Vagina (tissue), 2 donors: Measurements from ENCODE around the gene UTP25. TPM values are rescaled to one million over a fixed set of nuclear protein-coding genes. Genes with fewer than 3 reads are reported as not detected.
A peak's percentile ranks its signal among the peaks of the same experiment; 100 is the strongest.

Source experiments
- DNase-seq, 2 donors: peaks; one replicate each; pipeline ENCODE4 v3.0.0-alpha.2; 2017; ENCODE audit errors: extremely low spot score in 2 of 2
- H3K27ac ChIP-seq: fragments of 200-600 bp; sonication (generic); one replicate; pipeline ENCODE4 v1.5.1; 2019
- H3K27me3 ChIP-seq: fragments of 200-600 bp; sonication (generic); one replicate; pipeline ENCODE4 v1.5.1; 2019
- H3K36me3 ChIP-seq, 2 donors: fragments of 200-600 bp; sonication (generic); one replicate each; pipeline ENCODE4 v1.5.1; 2017 to 2019
- H3K4me1 ChIP-seq: fragments of 200-600 bp; sonication (generic); one replicate; pipeline ENCODE4 v1.5.1; 2019
- H3K4me3 ChIP-seq, 2 donors: fragments of 200-600 bp; sonication (generic); 1 replicate in 1 of 2; 2 replicates in 1 of 2; pipeline ENCODE4 v1.5.1; 2016 to 2019
- H3K9me3 ChIP-seq: fragments of 200-600 bp; sonication (generic); one replicate; pipeline ENCODE4 v1.5.1; 2019
- POLR2A ChIP-seq, 2 donors: fragments of 450-650 bp; IDR thresholded peaks; one replicate each; pipeline ENCODE4 v1.6.1; 2017; ENCODE audit warnings: antibody characterized with exemption in 2 of 2, mild to moderate bottlenecking in 2 of 2, moderate library complexity in 2 of 2
- POLR2AphosphoS5 ChIP-seq, 2 donors: sonication (generic); formaldehyde crosslinking; IDR thresholded peaks; one replicate each; pipeline ENCODE4 v1.9.0; 2017; ENCODE audit warnings: antibody characterized with exemption in 2 of 2, mild to moderate bottlenecking in 2 of 2, low read depth in 1 of 2; ENCODE audit not compliant: insufficient read depth in 1 of 2
- intact Hi-C: fragments of 100-400 bp; cut with DNase I; formaldehyde crosslinking; loops from one replicate; pipeline ENCODE4 v1.15.1; 2023
- total RNA-seq: library from RNA; depleted of rRNA; stranded (reverse); fragments of >200 nt; gene quantifications from one replicate; pipeline ENCODE4 v1.2.3, GENCODE V29; 2016
- TF ChIP-seq, protein P1 (sequence below), 3 experiments: fragments of 450-650 bp in 2 of 3; fragments of 200-600 bp in 1 of 3; sonication (generic) in 1 of 3; IDR thresholded peaks; one replicate each; pipeline ENCODE4 v1.5.1; 2017 to 2019; ENCODE audit warnings: antibody characterized with exemption in 3 of 3, mild to moderate bottlenecking in 2 of 3, moderate library complexity in 2 of 3

Gene UTP25
- total RNA-seq, 1 donor from 2014 or later: 5.9 TPM

GRCh38 chr1:209881619-209882018 lies 53.8 kb downstream of the UTP25 start:
- H3K9me3 ChIP-seq: no peaks in the 10 kb centered on the region
- no peak for DNase-seq
- no peaks in the 10 kb centered on the region for H3K27me3 ChIP-seq
- intact Hi-C loops: no loop called here
- H3K4me1 ChIP-seq: peaks cover 14% of the 10 kb centered on the region
- no peaks in the 10 kb centered on the region for H3K36me3 ChIP-seq
- TF ChIP-seq, protein P1, sequence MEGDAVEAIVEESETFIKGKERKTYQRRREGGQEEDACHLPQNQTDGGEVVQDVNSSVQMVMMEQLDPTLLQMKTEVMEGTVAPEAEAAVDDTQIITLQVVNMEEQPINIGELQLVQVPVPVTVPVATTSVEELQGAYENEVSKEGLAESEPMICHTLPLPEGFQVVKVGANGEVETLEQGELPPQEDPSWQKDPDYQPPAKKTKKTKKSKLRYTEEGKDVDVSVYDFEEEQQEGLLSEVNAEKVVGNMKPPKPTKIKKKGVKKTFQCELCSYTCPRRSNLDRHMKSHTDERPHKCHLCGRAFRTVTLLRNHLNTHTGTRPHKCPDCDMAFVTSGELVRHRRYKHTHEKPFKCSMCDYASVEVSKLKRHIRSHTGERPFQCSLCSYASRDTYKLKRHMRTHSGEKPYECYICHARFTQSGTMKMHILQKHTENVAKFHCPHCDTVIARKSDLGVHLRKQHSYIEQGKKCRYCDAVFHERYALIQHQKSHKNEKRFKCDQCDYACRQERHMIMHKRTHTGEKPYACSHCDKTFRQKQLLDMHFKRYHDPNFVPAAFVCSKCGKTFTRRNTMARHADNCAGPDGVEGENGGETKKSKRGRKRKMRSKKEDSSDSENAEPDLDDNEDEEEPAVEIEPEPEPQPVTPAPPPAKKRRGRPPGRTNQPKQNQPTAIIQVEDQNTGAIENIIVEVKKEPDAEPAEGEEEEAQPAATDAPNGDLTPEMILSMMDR (IDR thresholded peaks at IDR 0.05): no peak
- TF ChIP-seq POLR2A (IDR thresholded peaks at IDR 0.05) (no peak), POLR2AphosphoS5 (IDR thresholded peaks at IDR 0.05; ENCODE audit: insufficient read depth in 1 of 2, low read depth in 1 of 2) (no peak)
- H3K27ac ChIP-seq: no peak overlapping the region
- H3K4me3 ChIP-seq: no peak overlapping the region

DNA sequence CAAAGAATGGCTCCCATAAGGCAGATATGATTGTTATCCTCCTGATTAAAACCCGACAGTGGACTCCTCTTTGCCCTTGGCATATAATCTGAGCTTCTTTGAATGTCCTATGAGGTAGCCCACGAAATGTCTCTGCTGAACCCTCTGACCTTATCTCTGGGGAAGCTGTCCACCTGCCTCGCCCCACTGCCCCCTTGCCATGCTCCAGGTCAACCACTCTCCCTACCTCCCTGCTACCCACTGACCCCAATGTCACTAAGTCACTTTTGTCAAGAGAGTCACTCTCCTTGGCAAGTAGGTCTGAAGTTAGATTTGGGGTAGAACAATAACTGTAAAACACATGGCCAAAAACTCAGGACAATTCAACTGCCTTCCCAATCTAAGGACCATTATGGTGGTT lies 54.5 kb downstream of the UTP25 start:
- peaks cover 14% of the 10 kb centered on the region for H3K4me1 ChIP-seq
- H3K27me3 ChIP-seq: no peaks in the 10 kb centered on the region
- no peak overlapping the region for H3K4me3 ChIP-seq
- H3K36me3 ChIP-seq: no peaks in the 10 kb centered on the region
- no peak overlapping the region for H3K27ac ChIP-seq
- intact Hi-C loops: no loop called here
- no peaks in the 10 kb centered on the region for H3K9me3 ChIP-seq
- TF ChIP-seq, protein P1 (IDR thresholded peaks at IDR 0.05): no peak
- TF ChIP-seq POLR2A (IDR thresholded peaks at IDR 0.05): no peak
- no peak for TF ChIP-seq POLR2AphosphoS5 (IDR thresholded peaks at IDR 0.05; ENCODE audit: insufficient read depth in 1 of 2, low read depth in 1 of 2)
- DNase-seq: peak in 1 of 2 donors; percentile 7

GRCh38 chr1:209882942-209883340 lies 55.2 kb downstream of the UTP25 start:
- Histone ChIP-seq H3K4me3 (no peak overlapping the region), H3K36me3 (no peaks in the 10 kb centered on the region), H3K27me3 (no peaks in the 10 kb centered on the region), H3K4me1 (peaks cover 14% of the 10 kb centered on the region), H3K27ac (peak overlapping the region; percentile 76), H3K9me3 (no peaks in the 10 kb centered on the region)
- no peak for TF ChIP-seq POLR2A (IDR thresholded peaks at IDR 0.05)
- peak in 1 of 2 donors; percentile 1 for DNase-seq
- intact Hi-C loops: no loop called here

GRCh38 chr1:209883341-209883971 lies 55.7 kb downstream of the UTP25 start:
- TF ChIP-seq, protein P1 (IDR thresholded peaks at IDR 0.05): peak in 1 of 3 experiments; percentile 5
- no peak for TF ChIP-seq POLR2AphosphoS5 (IDR thresholded peaks at IDR 0.05; ENCODE audit: insufficient read depth in 1 of 2, low read depth in 1 of 2)
- Histone ChIP-seq H3K27ac (peak overlapping the region; percentile 76), H3K4me3 (no peak overlapping the region), H3K27me3 (no peaks in the 10 kb centered on the region), H3K9me3 (no peaks in the 10 kb centered on the region), H3K36me3 (no peaks in the 10 kb centered on the region), H3K4me1 (peaks cover 14% of the 10 kb centered on the region)
- intact Hi-C loops: no loop called here
- DNase-seq: no peak

DNA sequence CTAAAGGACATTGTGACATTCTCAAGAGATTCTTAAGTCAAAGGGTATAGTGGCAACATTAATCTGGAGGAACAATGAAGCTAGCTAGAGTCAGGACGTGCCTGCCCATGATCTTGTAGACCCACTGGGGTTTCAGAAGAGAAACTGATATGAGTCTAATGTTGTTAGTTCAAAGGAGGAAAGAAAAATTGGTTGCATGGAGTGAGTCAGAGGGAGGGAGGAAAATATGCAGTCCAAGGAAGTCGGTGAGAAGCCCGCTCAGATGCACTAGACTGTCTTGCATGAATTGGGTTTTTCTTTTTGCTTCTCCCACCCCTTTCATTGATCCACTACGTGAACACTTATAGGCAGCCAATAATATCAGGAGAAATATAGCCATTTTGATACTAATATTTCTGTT lies 56.5 kb downstream of the UTP25 start:
- Histone ChIP-seq H3K36me3 (no peaks in the 10 kb centered on the region), H3K27me3 (no peaks in the 10 kb centered on the region), H3K4me1 (peaks cover 14% of the 10 kb centered on the region), H3K27ac (peak overlapping the region; percentile 76), H3K4me3 (no peak overlapping the region), H3K9me3 (no peaks in the 10 kb centered on the region)
- intact Hi-C loops: no loop called here
- TF ChIP-seq, protein P1 (IDR thresholded peaks at IDR 0.05): no peak
- TF ChIP-seq POLR2AphosphoS5 (IDR thresholded peaks at IDR 0.05; ENCODE audit: insufficient read depth in 1 of 2, low read depth in 1 of 2): no peak
- TF ChIP-seq POLR2A (IDR thresholded peaks at IDR 0.05): no peak
- DNase-seq: no peak
